ENCODE results near the gene JPH3. TPM values are rescaled to one million over a fixed set of nuclear protein-coding genes. Genes with fewer than 3 reads are reported as not detected.

The JPH3 gene
- polyA plus RNA-seq, 1 donor (not counting 4 experiments of a cell fraction or from before 2014, with no cell fraction given), result not detected

GRCh38 chr16:87677830-87678229 lies 75.5 kb downstream of the JPH3 start:
- Histone ChIP-seq H4K20me1 (ENCODE audit: control insufficient read depth, extremely low read depth, insufficient read depth, low read length) (no peaks in the 10 kb centered on the region), H3K4me2 (ENCODE audit: control insufficient read depth, extremely low read depth, insufficient read depth, low read depth, low read length) (no peak overlapping the region), H3K79me2 (ENCODE audit: control insufficient read depth, insufficient read depth, low read length) (no peaks in the 10 kb centered on the region), H2AFZ (ENCODE audit: control insufficient read depth, low read length) (no peak overlapping the region), H3K36me3 (ENCODE audit: control insufficient read depth in 2 of 2, extremely low read depth in 1 of 2, insufficient read depth in 2 of 2, low read length in 2 of 2) (no peaks in the 10 kb centered on the region), H3K9me3 (ENCODE audit: control insufficient read depth, low read depth, low read length) (no peaks in the 10 kb centered on the region), H3K27me3 (ENCODE audit: control insufficient read depth, extremely low read depth, insufficient read depth, low read length) (peaks cover 14% of the 10 kb centered on the region), H3K9ac (ENCODE audit: control insufficient read depth, extremely low read depth, insufficient read depth, low read length) (no peak overlapping the region), H3K4me3 (ENCODE audit: control insufficient read depth in 2 of 3, extremely low read depth in 1 of 3, insufficient read depth in 2 of 3, low read depth in 1 of 3, low read length in 3 of 3) (no peak overlapping the region), H3K4me1 (ENCODE audit: control insufficient read depth, extremely low read depth, insufficient read depth, low read length) (no peaks in the 10 kb centered on the region), H3K9me1 (ENCODE audit: control insufficient read depth, extremely low read depth, insufficient read depth, low read length) (no peaks in the 10 kb centered on the region), H3K27ac (ENCODE audit: control insufficient read depth, insufficient read depth, low read length) (no peak overlapping the region)
- FAIRE-seq (no peak), DNase-seq (ENCODE audit: low read depth, low spot score) (no peak)
- dilution Hi-C loops (cut with MboI; ENCODE audit: extremely low pct_ligation_motif_present, low sequenced_read_pairs), result no loop called here
- TF ChIP-seq CTCF (optimal IDR thresholded peaks at IDR 0.05 in 1 of 3, IDR thresholded peaks at IDR 0.05 in 1 of 3, conservative IDR thresholded peaks at IDR 0.05 in 1 of 3; ENCODE audit: extremely low read depth in 1 of 3, insufficient read depth in 2 of 3, low read length in 3 of 3) (no peak), EZH2 (IDR thresholded peaks at IDR 0.05; ENCODE audit: low read length) (no peak)

GRCh38 chr16:87678618-87679017 lies 76.3 kb downstream of the JPH3 start:
- dilution Hi-C loops (cut with MboI; ENCODE audit: extremely low pct_ligation_motif_present, low sequenced_read_pairs), result no loop called here
- FAIRE-seq (no peak), DNase-seq (ENCODE audit: low read depth, low spot score) (no peak)
- Histone ChIP-seq H2AFZ (ENCODE audit: control insufficient read depth, low read length) (no peak overlapping the region), H4K20me1 (ENCODE audit: control insufficient read depth, extremely low read depth, insufficient read depth, low read length) (no peaks in the 10 kb centered on the region), H3K4me2 (ENCODE audit: control insufficient read depth, extremely low read depth, insufficient read depth, low read depth, low read length) (no peak overlapping the region), H3K9me1 (ENCODE audit: control insufficient read depth, extremely low read depth, insufficient read depth, low read length) (no peaks in the 10 kb centered on the region), H3K36me3 (ENCODE audit: control insufficient read depth in 2 of 2, extremely low read depth in 1 of 2, insufficient read depth in 2 of 2, low read length in 2 of 2) (no peaks in the 10 kb centered on the region), H3K79me2 (ENCODE audit: control insufficient read depth, insufficient read depth, low read length) (no peaks in the 10 kb centered on the region), H3K4me3 (ENCODE audit: control insufficient read depth in 2 of 3, extremely low read depth in 1 of 3, insufficient read depth in 2 of 3, low read depth in 1 of 3, low read length in 3 of 3) (no peak overlapping the region), H3K4me1 (ENCODE audit: control insufficient read depth, extremely low read depth, insufficient read depth, low read length) (no peaks in the 10 kb centered on the region), H3K9ac (ENCODE audit: control insufficient read depth, extremely low read depth, insufficient read depth, low read length) (no peak overlapping the region), H3K9me3 (ENCODE audit: control insufficient read depth, low read depth, low read length) (no peaks in the 10 kb centered on the region), H3K27me3 (ENCODE audit: control insufficient read depth, extremely low read depth, insufficient read depth, low read length) (peaks cover 14% of the 10 kb centered on the region), H3K27ac (ENCODE audit: control insufficient read depth, insufficient read depth, low read length) (no peak overlapping the region)
- TF ChIP-seq EZH2 (IDR thresholded peaks at IDR 0.05; ENCODE audit: low read length) (no peak), CTCF (optimal IDR thresholded peaks at IDR 0.05 in 1 of 3, IDR thresholded peaks at IDR 0.05 in 1 of 3, conservative IDR thresholded peaks at IDR 0.05 in 1 of 3; ENCODE audit: extremely low read depth in 1 of 3, insufficient read depth in 2 of 3, low read length in 3 of 3) (no peak)
